ENCODE measurements around the gene ABCG2.

The ABCG2 gene

GRCh38 chr4:88158489-88159228 lies at the start of gene ABCG2:
Gene ABCG2, minus strand, starts transcription at chr4:88158639. Its CDS starts 18,644 bp downstream, at chr4:88139995.
- TF ChIP-seq CTCF (IDR thresholded peaks at IDR 0.05; ENCODE audit: extremely low read depth, missing control alignments) = no peak
- peak; percentile 48 for DNase-seq (ENCODE audit: low spot score)

- DNase-seq (ENCODE audit: low spot score) = no peak
- no peak for TF ChIP-seq CTCF (IDR thresholded peaks at IDR 0.05; ENCODE audit: extremely low read depth, missing control alignments)
Measured at GRCh38 chr4:88208156-88208555, 49.7 kb upstream of the ABCG2 start.

- TF ChIP-seq CTCF (IDR thresholded peaks at IDR 0.05; ENCODE audit: extremely low read depth, missing control alignments) = no peak
Measured at GRCh38 chr4:88207171-88207570, 48.7 kb upstream of the ABCG2 start.

GRCh38 chr4:88204882-88205281 lies 46.4 kb upstream of the ABCG2 start:
- no peak for DNase-seq (ENCODE audit: low spot score)
- TF ChIP-seq CTCF (IDR thresholded peaks at IDR 0.05; ENCODE audit: extremely low read depth, missing control alignments) = no peak

More at GRCh38 chr4:88207171-88207570, 48.7 kb upstream of the ABCG2 start:
- DNase-seq (ENCODE audit: low spot score) = no peak

GRCh38 chr4:88202443-88202842 lies 44.0 kb upstream of the ABCG2 start:
- no peak for DNase-seq (ENCODE audit: low spot score)
- no peak for TF ChIP-seq CTCF (IDR thresholded peaks at IDR 0.05; ENCODE audit: extremely low read depth, missing control alignments)

- no peak for DNase-seq (ENCODE audit: low spot score)
- no peak for TF ChIP-seq CTCF (IDR thresholded peaks at IDR 0.05; ENCODE audit: extremely low read depth, missing control alignments)
Measured at GRCh38 chr4:88200186-88200585, 41.7 kb upstream of the ABCG2 start.

GRCh38 chr4:88196523-88197185 lies 38.2 kb upstream of the ABCG2 start:
- no peak for DNase-seq (ENCODE audit: low spot score)
- no peak for TF ChIP-seq CTCF (IDR thresholded peaks at IDR 0.05; ENCODE audit: extremely low read depth, missing control alignments)

Measured in GM20000 (cell line).